SK-N-MC (cell line): ENCODE data around the gene SINHCAF.
A peak's percentile ranks its signal among the peaks of the same experiment; 100 is the strongest.
"Not testable (repeated sequence)": the region's sequence is repeated elsewhere in the genome, so short reads cannot be mapped to it uniquely, and the experiment has no call there.

ENCODE experiments used
- DNase-seq: peaks from one replicate; pipeline ENCODE4 v3.0.0-alpha.2; 2011; ENCODE audit warnings: low read depth, low spot score
- H3K27ac ChIP-seq: fragments of 200-600 bp; sonication (generic); 2 replicates; pipeline ENCODE4 v1.5.1; 2016; ENCODE audit warnings: mixed run types
- H3K36me3 ChIP-seq: fragments of 200-600 bp; sonication (generic); 2 replicates; pipeline ENCODE4 v1.6.1; 2017; ENCODE audit warnings: antibody characterized with exemption, low read length, mixed read lengths; ENCODE audit not compliant: insufficient read depth
- H3K4me3 ChIP-seq: fragments of 200-600 bp; sonication (generic); 2 replicates; pipeline ENCODE4 v1.5.1; 2016
- H3K9ac ChIP-seq: fragments of 200-600 bp; sonication (generic); 2 replicates; pipeline ENCODE4 v1.8.0; 2017; ENCODE audit warnings: mixed run types, mixed read lengths; ENCODE audit not compliant: insufficient read length
- H3K9me3 ChIP-seq: fragments of 200-600 bp; sonication (generic); 2 replicates; pipeline ENCODE4 v1.6.1; 2017; ENCODE audit warnings: low read depth, mild to moderate bottlenecking, antibody characterized with exemption, low read length, moderate library complexity, mixed read lengths
- EZH2 ChIP-seq: fragments of 200-600 bp; sonication (generic); IDR thresholded peaks from one replicate; pipeline ENCODE4 v1.6.1; 2017; ENCODE audit warnings: antibody characterized with exemption
- FOXP2 ChIP-seq: optimal IDR thresholded peaks from 2 replicates; pipeline ENCODE3; 2011; ENCODE audit warnings: mild to moderate bottlenecking, moderate library complexity; ENCODE audit not compliant: insufficient read depth; ENCODE audit errors: extremely low read length, control extremely low read depth
- POLR2AphosphoS5 ChIP-seq: IDR thresholded peaks from 2 replicates; pipeline ENCODE4 v1.6.1; 2012; ENCODE audit warnings: mild to moderate bottlenecking, low read depth, low read length, borderline replicate concordance

SINHCAF gene

GRCh38 chr12:31325877-31326631 lies at the start of gene SINHCAF:
Gene SINHCAF (minus strand): TSS chr12:31326150. CDS start chr12:31298204, 27,946 bp downstream.
- peak within 1 kb of the TSS; percentile 95 for H3K4me3 ChIP-seq
- peak within 1 kb of the TSS; percentile 99 for H3K9ac ChIP-seq
- no peaks in the 10 kb centered on the region for H3K9me3 ChIP-seq
- peak; percentile 92 for DNase-seq
- TF ChIP-seq EZH2 (no peak), FOXP2 (peak; percentile 97), POLR2AphosphoS5 (peak; percentile 99)
- H3K36me3 ChIP-seq = no peaks in the 10 kb centered on the region
- H3K27ac ChIP-seq = peak within 1 kb of the TSS; percentile 88

DNA sequence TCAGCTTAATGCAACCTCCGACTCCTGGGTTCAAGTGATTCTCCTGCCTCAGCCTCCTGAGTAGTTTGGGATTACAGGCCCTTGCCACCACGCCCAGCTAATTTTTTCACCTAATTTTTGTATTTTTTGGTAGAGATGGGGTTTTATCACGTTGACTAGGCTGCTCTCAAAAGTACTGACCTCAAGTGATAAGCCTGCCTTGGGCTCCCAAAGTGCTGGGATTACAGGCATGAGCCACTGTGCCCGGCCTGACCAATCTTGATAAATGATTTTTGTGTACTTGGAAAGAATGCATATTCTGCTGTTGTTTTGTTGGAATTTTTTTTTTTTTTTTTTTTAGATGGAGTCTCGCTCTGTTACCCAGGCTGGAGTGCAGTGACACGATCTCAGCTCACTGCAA lies 49.5 kb upstream of the SINHCAF start:
- not testable (repeated sequence) for H3K4me3 ChIP-seq, H3K27ac ChIP-seq, H3K36me3 ChIP-seq, H3K9me3 ChIP-seq, H3K9ac ChIP-seq, DNase-seq

DNA sequence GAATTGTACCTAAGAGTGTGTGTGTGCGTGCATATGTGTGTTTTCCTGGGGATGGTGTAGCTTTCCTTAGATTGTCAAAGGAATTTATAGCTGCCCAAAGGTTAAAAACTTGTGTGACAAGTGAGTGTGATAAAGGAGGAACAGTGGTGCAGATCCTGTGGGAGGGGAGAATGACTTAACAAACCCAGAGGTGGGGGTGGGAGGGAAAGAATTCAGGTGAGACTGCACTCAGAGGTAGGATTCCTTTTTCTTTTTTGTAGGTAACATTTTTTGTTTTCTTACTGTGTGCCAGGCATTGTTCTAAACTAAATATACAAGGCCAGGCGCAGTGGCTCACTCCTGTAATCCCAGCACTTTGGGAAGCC lies 45.3 kb upstream of the SINHCAF start:
- Histone ChIP-seq H3K9ac (no peak overlapping the region), H3K36me3 (no peaks in the 10 kb centered on the region), H3K27ac (no peak overlapping the region), H3K4me3 (no peak overlapping the region), H3K9me3 (no peaks in the 10 kb centered on the region)
- TF ChIP-seq EZH2 (no peak), POLR2AphosphoS5 (no peak)
- no peak for DNase-seq

GRCh38 chr12:31370531-31371255 lies 44.7 kb upstream of the SINHCAF start:
- no peak for DNase-seq
- H3K9ac ChIP-seq = no peak overlapping the region
- no peak overlapping the region for H3K4me3 ChIP-seq
- no peak overlapping the region for H3K27ac ChIP-seq
- no peak for TF ChIP-seq POLR2AphosphoS5
- no peak for TF ChIP-seq EZH2
- TF ChIP-seq FOXP2 = no peak
- no peaks in the 10 kb centered on the region for H3K36me3 ChIP-seq
- no peaks in the 10 kb centered on the region for H3K9me3 ChIP-seq

DNA sequence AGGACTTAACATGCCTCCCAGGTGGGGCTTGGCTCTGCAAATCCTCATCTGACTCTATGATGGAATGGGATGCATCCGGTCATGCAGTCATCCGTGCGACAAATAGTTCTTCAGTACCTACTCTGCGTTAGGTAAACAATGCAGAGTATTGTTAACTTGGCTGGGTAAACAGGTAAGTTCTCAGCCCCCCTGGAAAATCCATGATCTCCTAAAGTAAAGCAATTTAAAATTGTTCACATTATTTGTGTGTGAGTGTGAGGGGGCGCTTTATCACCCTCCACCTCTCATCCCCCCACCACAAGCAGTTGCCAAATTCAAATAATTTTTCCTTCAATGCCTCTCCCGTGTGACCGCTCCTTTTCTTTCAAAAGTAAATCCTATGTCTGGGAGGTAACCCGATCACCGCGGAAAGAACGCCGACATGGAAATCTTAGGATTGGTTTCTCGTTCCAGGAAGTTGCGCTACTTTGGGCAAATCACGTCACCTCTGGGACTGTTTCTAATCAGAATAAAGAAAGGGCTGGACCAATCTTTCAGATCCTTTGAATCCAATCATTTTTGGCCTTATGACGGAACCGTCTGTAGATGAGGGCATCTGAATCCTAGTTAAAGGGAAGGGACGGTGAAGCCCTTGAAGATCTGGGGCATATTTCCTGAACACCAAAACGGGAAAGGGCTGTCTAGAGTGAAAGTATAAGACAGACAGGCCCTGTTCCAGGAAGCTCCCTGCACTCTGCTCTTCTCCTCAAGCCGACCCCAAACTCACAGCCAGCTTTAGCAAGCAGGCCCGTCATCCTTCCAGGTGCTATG lies 44.0 kb upstream of the SINHCAF start:
- Histone ChIP-seq H3K36me3 (no peaks in the 10 kb centered on the region), H3K9ac (no peak overlapping the region), H3K27ac (no peak overlapping the region), H3K4me3 (no peak overlapping the region), H3K9me3 (no peaks in the 10 kb centered on the region)
- TF ChIP-seq EZH2 (no peak), POLR2AphosphoS5 (no peak), FOXP2 (no peak)
- no peak for DNase-seq

DNA sequence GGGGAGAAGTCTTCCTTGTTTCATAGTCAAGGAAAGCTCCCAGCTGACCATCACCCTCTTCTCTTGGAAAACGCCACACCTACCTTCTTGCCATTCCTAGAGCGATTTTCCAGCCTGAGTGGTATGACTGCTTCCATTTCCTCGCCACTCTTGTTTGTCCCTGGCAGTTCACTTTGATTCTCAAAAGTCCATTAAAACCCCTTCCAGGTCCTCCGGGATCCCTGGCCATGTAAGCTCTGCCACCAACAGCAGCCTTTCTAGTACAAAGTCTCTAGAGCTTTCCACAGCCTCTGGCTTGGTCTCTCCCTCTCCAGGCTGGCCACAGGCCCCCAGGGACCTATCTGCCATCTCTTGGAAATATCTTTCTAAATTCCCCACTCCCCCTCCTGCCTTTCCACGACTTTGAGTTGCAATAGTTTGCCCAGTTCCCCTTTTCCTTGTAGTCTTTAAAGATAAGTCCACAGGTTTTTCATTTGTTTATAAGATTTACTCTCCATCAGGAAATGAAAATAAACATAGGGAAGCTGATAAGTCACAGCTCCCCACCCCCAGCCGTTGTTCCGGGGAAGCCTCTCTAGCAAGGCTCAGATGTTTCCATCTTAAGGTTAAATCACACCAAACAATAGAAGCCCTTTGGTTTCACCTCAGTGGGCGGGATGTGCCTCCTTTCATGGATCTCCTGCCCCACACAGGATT lies 42.9 kb upstream of the SINHCAF start:
- H3K9me3 ChIP-seq = no peaks in the 10 kb centered on the region
- no peak overlapping the region for H3K27ac ChIP-seq
- no peak overlapping the region for H3K4me3 ChIP-seq
- no peak for DNase-seq
- TF ChIP-seq POLR2AphosphoS5 = no peak
- TF ChIP-seq EZH2 = no peak
- TF ChIP-seq FOXP2 = no peak
- no peak overlapping the region for H3K9ac ChIP-seq
- H3K36me3 ChIP-seq = no peaks in the 10 kb centered on the region

DNA sequence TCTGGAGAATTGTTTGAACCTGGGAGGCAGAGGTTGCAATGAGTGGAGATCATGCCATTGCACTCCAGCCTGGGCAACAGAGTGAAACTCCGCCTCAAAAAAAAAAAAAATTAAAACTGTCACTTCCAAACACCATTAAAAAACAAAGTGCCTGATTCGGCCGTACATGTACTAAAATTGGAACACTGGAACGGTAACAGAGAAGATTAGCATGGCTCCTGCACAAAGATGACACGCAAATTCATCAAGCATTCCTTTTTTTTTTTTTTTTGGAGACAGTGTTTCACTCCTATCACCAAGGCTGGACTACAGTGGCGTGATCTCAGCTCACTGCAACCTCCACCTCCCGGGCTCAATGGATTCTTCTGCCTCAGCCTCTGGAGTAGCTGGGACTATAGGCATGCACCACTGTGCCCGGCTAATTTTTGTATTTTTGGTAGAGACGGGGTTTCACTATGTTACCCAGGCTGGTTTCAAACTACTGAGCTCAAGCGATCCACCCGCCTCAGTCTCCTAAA lies 40.2 kb upstream of the SINHCAF start:
- DNase-seq = no peak
- Histone ChIP-seq H3K4me3 (no peak overlapping the region), H3K27ac (no peak overlapping the region), H3K9me3 (no peaks in the 10 kb centered on the region), H3K36me3 (no peaks in the 10 kb centered on the region), H3K9ac (no peak overlapping the region)
- TF ChIP-seq FOXP2 (no peak), POLR2AphosphoS5 (no peak), EZH2 (no peak)

GRCh38 chr12:31363831-31364230 lies 37.9 kb upstream of the SINHCAF start:
- Histone ChIP-seq H3K9me3 (no peaks in the 10 kb centered on the region), H3K9ac (no peak overlapping the region), H3K36me3 (no peaks in the 10 kb centered on the region), H3K27ac (no peak overlapping the region), H3K4me3 (no peak overlapping the region)
- DNase-seq = no peak
- TF ChIP-seq FOXP2 = no peak
- TF ChIP-seq EZH2 = no peak
- no peak for TF ChIP-seq POLR2AphosphoS5
